ENCODE measurements around the gene UQCRC2.
A peak's percentile ranks its signal among the peaks of the same experiment; 100 is the strongest.
"Not testable (repeated sequence)": the region's sequence is repeated elsewhere in the genome, so short reads cannot be mapped to it uniquely, and the experiment has no call there.

UQCRC2 gene

DNA sequence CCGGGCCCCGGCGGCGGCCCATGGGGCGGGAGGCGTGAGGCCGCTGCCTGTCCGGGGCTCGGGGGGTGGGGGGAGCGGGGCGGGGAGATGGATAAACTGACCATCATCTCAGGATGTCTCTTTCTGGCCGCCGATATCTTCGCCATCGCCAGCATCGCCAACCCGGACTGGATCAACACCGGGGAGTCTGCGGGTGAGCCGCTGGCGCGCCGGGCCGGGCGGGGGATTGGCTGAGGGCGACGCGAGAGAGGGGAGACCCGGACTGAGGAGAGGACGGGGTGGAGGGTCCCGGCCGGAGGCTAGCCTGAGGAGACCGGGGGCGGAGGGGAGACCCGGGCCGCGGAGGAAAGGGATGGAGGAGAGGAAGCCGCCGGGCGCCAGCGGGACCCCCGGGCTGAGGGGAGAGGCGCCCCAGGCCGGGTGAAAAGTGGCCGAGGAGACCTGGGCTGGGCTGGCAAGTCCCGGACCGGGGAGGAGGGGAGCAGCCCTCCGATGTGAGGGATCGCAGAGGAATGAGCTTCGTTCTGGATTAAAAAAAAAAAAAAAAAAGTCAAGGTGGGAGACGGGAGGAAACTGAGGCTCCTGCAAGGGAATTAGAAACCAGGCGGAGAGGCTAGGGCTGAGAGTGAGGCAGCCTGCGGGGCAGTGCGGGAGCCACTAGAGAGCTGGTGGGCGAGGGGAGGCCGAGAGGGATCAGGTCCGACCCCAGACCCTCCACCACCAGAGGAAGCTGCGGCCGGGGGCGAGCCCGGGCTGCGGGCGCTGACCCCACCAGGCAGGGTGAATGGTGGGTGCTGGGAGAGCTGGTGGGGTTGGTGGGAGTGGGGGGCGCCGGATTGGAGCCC, 55.3 kb downstream of the UQCRC2 start:
- H3K27ac ChIP-seq (ENCODE audit: low read length), result no peak overlapping the region
- no peaks in the 10 kb centered on the region; the same call in 1 of the 2 replicates for H3K4me1 ChIP-seq (ENCODE audit: control insufficient read depth, insufficient read depth, low read length)
- no CpG with 5 or more reads among the region's 65 CpGs for WGBS (ENCODE audit: insufficient coverage, insufficient read length)
- peak overlapping the region; percentile 96 for H3K4me3 ChIP-seq (ENCODE audit: low read length)
- no peak for DNase-seq (ENCODE audit: low read depth, low spot score)
- H3K27me3 ChIP-seq (ENCODE audit: control insufficient read depth, insufficient read depth, low read length), result no peaks in the 10 kb centered on the region
- H3K36me3 ChIP-seq (ENCODE audit: control insufficient read depth, insufficient read depth, low read length), result no peaks in the 10 kb centered on the region
- no peaks in the 10 kb centered on the region for H3K9me3 ChIP-seq (ENCODE audit: control insufficient read depth, insufficient read depth, low read length)

DNA sequence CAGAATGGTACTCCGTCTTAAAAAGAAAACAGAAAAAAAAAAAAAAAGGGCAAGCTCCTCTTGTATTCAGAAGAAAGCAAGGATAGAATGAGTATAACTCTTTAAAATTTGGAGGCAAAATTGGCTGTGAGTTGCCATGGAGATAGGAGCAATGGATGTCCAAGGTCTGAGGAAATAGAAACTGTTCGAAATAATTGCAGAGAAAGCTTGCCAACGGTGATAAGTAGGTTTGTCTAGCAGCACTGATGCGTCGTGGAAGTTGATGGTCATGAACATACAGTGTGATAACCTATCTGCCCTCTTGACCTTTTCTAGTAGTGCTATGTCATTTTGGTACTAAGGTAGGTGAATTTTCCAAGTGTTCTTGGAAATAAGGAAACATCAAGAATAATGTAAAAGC, 57.7 kb downstream of the UQCRC2 start:
- Histone ChIP-seq H3K4me3 (ENCODE audit: low read length) (no peak overlapping the region), H3K27me3 (ENCODE audit: control insufficient read depth, insufficient read depth, low read length) (no peaks in the 10 kb centered on the region), H3K36me3 (ENCODE audit: control insufficient read depth, insufficient read depth, low read length) (no peaks in the 10 kb centered on the region), H3K27ac (ENCODE audit: low read length) (no peak overlapping the region), H3K4me1 (ENCODE audit: control insufficient read depth, insufficient read depth, low read length) (no peaks in the 10 kb centered on the region; the same call in 1 of the 2 replicates), H3K9me3 (ENCODE audit: control insufficient read depth, insufficient read depth, low read length) (no peaks in the 10 kb centered on the region)
- WGBS (ENCODE audit: insufficient coverage, insufficient read length), result no CpG with 5 or more reads among the region's 5 CpGs
- no peak for DNase-seq (ENCODE audit: low read depth, low spot score)

DNA sequence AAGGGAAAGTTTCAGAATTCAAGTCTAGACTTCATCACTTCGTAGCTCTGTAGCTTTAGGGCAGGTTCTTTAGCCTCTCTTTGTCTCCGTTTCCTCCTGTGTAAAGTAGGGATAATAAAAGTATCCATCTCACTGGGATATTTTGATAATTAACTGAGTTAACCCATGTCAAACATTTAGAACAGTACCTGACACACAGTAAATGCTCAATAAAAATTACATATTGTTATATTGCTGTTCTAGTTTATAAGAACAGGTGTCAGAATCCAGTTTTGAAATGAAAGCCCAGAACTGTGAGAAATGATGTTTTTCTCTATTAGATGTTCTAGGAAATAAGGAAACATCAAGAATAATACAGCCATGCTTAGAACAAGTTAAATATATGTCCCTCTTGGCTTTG, 59.1 kb downstream of the UQCRC2 start:
- no CpG with 5 or more reads among the region's 2 CpGs for WGBS (ENCODE audit: insufficient coverage, insufficient read length)
- no peaks in the 10 kb centered on the region for H3K27me3 ChIP-seq (ENCODE audit: control insufficient read depth, insufficient read depth, low read length)
- no peak for DNase-seq (ENCODE audit: low read depth, low spot score)
- H3K4me1 ChIP-seq (ENCODE audit: control insufficient read depth, insufficient read depth, low read length), result no peaks in the 10 kb centered on the region
- no peak overlapping the region for H3K4me3 ChIP-seq (ENCODE audit: low read length)
- H3K9me3 ChIP-seq (ENCODE audit: control insufficient read depth, insufficient read depth, low read length), result no peaks in the 10 kb centered on the region
- no peak overlapping the region for H3K27ac ChIP-seq (ENCODE audit: low read length)
- H3K36me3 ChIP-seq (ENCODE audit: control insufficient read depth, insufficient read depth, low read length), result no peaks in the 10 kb centered on the region

DNA sequence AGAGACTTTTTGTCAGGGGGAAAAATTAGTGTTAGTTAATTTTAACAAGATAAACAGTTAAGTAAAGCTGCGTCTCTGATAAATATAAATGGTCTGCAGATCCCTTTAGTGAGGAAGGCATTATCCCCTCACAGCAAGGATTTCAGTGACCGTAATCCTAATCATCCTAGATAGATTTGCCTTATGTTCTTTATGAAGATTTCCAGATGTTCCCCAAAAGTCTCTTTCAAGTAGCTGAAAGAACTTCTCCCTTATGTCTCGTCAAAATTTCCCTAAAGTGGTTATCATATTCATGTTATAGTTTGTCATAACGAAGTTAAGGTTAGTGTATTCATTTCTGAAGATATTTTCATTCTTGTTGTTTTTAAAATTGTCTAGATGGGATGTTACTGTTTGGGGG, 60.3 kb downstream of the UQCRC2 start:
- H3K36me3 ChIP-seq (ENCODE audit: control insufficient read depth, insufficient read depth, low read length), result no peaks in the 10 kb centered on the region
- H3K27ac ChIP-seq (ENCODE audit: low read length), result no peak overlapping the region
- H3K4me3 ChIP-seq (ENCODE audit: low read length), result no peak overlapping the region
- WGBS (ENCODE audit: insufficient coverage, insufficient read length), result no CpG with 5 or more reads among the region's 4 CpGs
- H3K9me3 ChIP-seq (ENCODE audit: control insufficient read depth, insufficient read depth, low read length), result no peaks in the 10 kb centered on the region
- H3K27me3 ChIP-seq (ENCODE audit: control insufficient read depth, insufficient read depth, low read length), result no peaks in the 10 kb centered on the region
- H3K4me1 ChIP-seq (ENCODE audit: control insufficient read depth, insufficient read depth, low read length), result no peaks in the 10 kb centered on the region
- DNase-seq (ENCODE audit: low read depth, low spot score), result no peak

DNA sequence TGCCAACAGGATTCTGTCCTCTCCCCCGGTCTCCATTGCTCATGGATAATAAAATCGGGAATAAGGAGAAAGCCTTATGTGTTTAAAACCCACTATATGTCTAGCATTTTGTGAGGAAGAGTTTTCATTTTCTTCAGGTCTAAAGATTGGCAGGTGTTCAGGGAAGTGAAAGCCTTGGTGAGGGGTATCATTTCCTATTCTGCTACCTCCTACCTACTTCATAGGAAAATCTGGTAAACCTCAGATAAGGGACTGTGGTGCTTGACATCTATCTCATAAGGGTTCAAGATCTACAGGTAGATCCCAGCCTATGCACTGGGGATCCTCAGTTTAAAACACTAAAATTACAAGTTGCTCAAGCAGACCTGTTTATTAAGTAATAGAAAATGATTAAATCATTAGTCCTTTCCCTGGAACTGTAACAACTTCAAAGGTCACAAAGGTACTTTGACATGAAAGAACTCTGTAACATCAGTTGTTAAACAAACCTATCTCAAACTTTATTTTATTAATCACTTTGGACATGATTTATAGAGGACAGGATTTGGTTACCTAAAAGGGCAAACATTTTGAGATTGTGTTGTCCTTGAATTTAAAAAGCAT, 61.2 kb downstream of the UQCRC2 start:
- Histone ChIP-seq H3K9me3 (ENCODE audit: control insufficient read depth, insufficient read depth, low read length) (no peaks in the 10 kb centered on the region), H3K27ac (ENCODE audit: low read length) (no peak overlapping the region), H3K4me3 (ENCODE audit: low read length) (no peak overlapping the region), H3K27me3 (ENCODE audit: control insufficient read depth, insufficient read depth, low read length) (no peaks in the 10 kb centered on the region), H3K4me1 (ENCODE audit: control insufficient read depth, insufficient read depth, low read length) (no peaks in the 10 kb centered on the region), H3K36me3 (ENCODE audit: control insufficient read depth, insufficient read depth, low read length) (no peaks in the 10 kb centered on the region)
- no CpG with 5 or more reads among the region's 2 CpGs for WGBS (ENCODE audit: insufficient coverage, insufficient read length)
- no peak for DNase-seq (ENCODE audit: low read depth, low spot score)

DNA sequence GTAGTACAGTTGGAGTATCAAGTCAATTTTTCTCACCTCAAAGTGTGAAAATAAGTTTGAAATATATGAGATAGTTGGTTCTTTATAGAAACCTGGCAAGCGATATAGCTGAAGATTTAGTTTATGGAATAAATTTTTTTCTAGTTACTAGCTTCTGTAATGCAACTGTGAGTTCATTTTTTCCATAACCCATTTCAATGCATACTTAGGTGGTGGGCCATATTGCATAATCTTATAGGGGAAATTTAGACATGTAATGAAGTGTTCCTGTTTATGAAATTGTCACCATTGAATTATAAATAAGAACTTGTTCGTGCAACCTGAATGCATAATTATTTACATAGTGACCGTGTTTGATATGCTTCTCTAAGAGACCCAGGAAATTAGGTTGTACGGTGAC, 63.8 kb downstream of the UQCRC2 start:
- H3K9me3 ChIP-seq (ENCODE audit: control insufficient read depth, insufficient read depth, low read length), result no peaks in the 10 kb centered on the region
- no peak overlapping the region for H3K4me3 ChIP-seq (ENCODE audit: low read length)
- no peaks in the 10 kb centered on the region for H3K27me3 ChIP-seq (ENCODE audit: control insufficient read depth, insufficient read depth, low read length)
- 100% methylated on average over 1 of the region's 4 CpGs for WGBS (ENCODE audit: insufficient coverage, insufficient read length)
- no peak for DNase-seq (ENCODE audit: low read depth, low spot score)
- no peaks in the 10 kb centered on the region for H3K4me1 ChIP-seq (ENCODE audit: control insufficient read depth, insufficient read depth, low read length)
- H3K27ac ChIP-seq (ENCODE audit: low read length), result no peak overlapping the region
- no peaks in the 10 kb centered on the region for H3K36me3 ChIP-seq (ENCODE audit: control insufficient read depth, insufficient read depth, low read length)

DNA sequence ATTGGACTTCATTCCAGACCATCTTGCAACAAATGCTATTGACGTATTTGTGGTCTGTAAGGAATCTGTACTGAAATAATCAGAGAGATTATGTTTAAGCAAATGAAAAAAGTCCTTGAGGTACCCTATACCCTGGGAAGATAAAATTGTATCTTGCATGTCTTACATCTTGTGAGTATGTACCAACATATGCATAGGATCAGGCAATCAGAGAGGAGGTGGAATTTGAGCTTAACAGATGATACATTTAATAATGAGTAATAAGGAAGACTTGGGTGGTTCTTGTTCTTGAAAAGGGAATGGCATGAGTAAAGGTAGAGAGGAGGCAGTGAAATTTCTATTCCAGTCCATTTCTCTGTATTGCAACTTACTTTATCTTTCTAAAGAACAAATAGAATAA, 65.4 kb downstream of the UQCRC2 start:
- no CpG with 5 or more reads among the region's 1 CpG for WGBS (ENCODE audit: insufficient coverage, insufficient read length)
- Histone ChIP-seq H3K4me1 (ENCODE audit: control insufficient read depth, insufficient read depth, low read length) (no peaks in the 10 kb centered on the region), H3K27ac (ENCODE audit: low read length) (no peak overlapping the region), H3K9me3 (ENCODE audit: control insufficient read depth, insufficient read depth, low read length) (no peaks in the 10 kb centered on the region), H3K27me3 (ENCODE audit: control insufficient read depth, insufficient read depth, low read length) (no peaks in the 10 kb centered on the region), H3K4me3 (ENCODE audit: low read length) (no peak overlapping the region), H3K36me3 (ENCODE audit: control insufficient read depth, insufficient read depth, low read length) (no peaks in the 10 kb centered on the region)
- DNase-seq (ENCODE audit: low read depth, low spot score), result no peak

DNA sequence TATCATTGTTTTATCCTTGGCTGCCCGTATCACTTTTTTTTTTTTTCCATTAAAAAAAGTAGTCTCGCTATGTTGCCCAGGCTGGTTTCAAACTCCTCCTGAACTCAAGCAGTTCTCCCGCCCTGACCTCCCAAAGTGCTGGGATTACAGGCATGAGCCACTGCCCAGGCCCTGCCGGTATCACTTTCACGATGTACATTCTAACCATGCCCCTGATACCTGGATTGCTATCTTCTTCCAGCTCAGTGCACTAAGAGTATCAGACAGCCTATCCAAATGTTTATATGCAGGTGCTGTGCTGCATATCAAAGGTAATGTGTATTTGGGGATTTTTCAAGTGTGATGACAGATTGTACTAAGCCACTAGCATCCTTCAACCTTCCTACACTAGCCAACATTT, 69.0 kb downstream of the UQCRC2 start:
- no peaks in the 10 kb centered on the region for H3K4me1 ChIP-seq (ENCODE audit: control insufficient read depth, insufficient read depth, low read length)
- H3K9me3 ChIP-seq (ENCODE audit: control insufficient read depth, insufficient read depth, low read length), result no peaks in the 10 kb centered on the region
- no peak overlapping the region for H3K27ac ChIP-seq (ENCODE audit: low read length)
- H3K4me3 ChIP-seq (ENCODE audit: low read length), result no peak overlapping the region
- H3K27me3 ChIP-seq (ENCODE audit: control insufficient read depth, insufficient read depth, low read length), result no peaks in the 10 kb centered on the region
- no peaks in the 10 kb centered on the region for H3K36me3 ChIP-seq (ENCODE audit: control insufficient read depth, insufficient read depth, low read length)
- WGBS (ENCODE audit: insufficient coverage, insufficient read length), result no CpG with 5 or more reads among the region's 5 CpGs
- no peak for DNase-seq (ENCODE audit: low read depth, low spot score)

DNA sequence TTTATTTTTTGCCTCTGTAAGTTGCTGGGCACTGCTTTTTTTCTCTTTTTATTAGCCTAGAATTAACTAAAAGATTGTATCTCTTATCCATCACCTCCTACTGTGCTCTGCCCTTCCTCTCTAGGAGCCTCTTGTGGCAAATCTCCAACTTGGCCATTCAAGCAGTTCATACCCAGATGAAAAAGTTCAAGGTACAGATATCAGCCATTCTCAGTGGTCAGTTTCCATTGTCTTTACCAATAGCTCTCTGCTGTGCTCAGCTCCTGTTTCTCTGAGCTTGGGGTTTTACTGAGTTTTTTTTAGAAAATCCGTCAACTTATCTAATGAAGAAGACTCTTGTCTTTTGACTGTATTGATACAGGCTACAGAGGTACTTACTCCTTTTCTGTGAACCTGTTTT, 70.3 kb downstream of the UQCRC2 start:
- no peaks in the 10 kb centered on the region for H3K9me3 ChIP-seq (ENCODE audit: control insufficient read depth, insufficient read depth, low read length)
- H3K36me3 ChIP-seq (ENCODE audit: control insufficient read depth, insufficient read depth, low read length), result no peaks in the 10 kb centered on the region
- no peak overlapping the region for H3K4me3 ChIP-seq (ENCODE audit: low read length)
- no peak overlapping the region for H3K27ac ChIP-seq (ENCODE audit: low read length)
- WGBS (ENCODE audit: insufficient coverage, insufficient read length), result no CpG with 5 or more reads among the region's 1 CpG
- no peak for DNase-seq (ENCODE audit: low read depth, low spot score)
- H3K4me1 ChIP-seq (ENCODE audit: control insufficient read depth, insufficient read depth, low read length), result no peaks in the 10 kb centered on the region
- H3K27me3 ChIP-seq (ENCODE audit: control insufficient read depth, insufficient read depth, low read length), result no peaks in the 10 kb centered on the region

DNA sequence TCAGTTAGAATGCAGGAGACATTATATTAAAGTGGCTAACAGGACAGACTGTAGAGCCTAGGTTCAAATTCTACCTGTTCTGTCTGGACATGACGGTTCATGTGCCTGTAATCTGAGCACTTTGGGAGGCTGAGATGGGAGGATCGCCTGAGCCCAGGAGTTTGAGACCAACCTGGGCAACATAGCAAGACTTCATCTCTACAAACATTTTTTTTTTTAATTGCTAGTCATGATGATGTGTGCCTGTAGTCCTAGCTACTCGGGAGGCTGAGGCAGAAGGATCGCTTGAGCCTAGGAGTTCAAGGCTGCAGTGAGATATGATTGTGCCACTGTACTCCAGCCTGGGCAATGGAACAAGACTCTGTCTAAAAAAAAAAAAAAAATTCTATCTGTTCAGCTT, 71.6 kb downstream of the UQCRC2 start:
- not testable (repeated sequence) for H3K4me1 ChIP-seq (ENCODE audit: control insufficient read depth, insufficient read depth, low read length)

DNA sequence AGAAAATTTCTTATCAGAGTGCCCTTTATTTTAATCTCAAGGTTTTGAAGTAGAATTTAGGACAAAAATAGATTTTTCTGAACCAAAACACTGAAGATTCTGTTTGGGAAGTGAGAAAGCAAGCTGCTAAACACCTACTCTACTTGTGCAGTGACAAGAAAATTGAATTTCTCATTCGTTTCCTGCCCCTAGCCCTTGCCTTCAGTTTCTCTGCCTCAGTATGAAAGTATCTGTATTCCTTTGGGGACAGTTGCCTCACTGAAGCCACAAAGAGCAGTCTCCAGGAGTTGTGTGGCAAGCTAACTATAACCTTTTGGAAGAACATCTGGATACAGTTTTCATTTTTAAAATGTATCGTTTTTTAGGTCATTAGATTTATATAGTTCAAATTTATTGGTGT, 74.5 kb downstream of the UQCRC2 start:
- Histone ChIP-seq H3K27ac (ENCODE audit: low read length) (no peak overlapping the region), H3K4me3 (ENCODE audit: low read length) (no peak overlapping the region), H3K9me3 (ENCODE audit: control insufficient read depth, insufficient read depth, low read length) (no peaks in the 10 kb centered on the region), H3K36me3 (ENCODE audit: control insufficient read depth, insufficient read depth, low read length) (no peaks in the 10 kb centered on the region), H3K27me3 (ENCODE audit: control insufficient read depth, insufficient read depth, low read length) (no peaks in the 10 kb centered on the region), H3K4me1 (ENCODE audit: control insufficient read depth, insufficient read depth, low read length) (no peaks in the 10 kb centered on the region)
- DNase-seq (ENCODE audit: low read depth, low spot score), result no peak
- no CpG with 5 or more reads among the region's 2 CpGs for WGBS (ENCODE audit: insufficient coverage, insufficient read length)

More for the DNA sequence above, 71.6 kb downstream of the UQCRC2 start:
- not testable (repeated sequence) for H3K4me3 ChIP-seq (ENCODE audit: low read length); H3K36me3 ChIP-seq (ENCODE audit: control insufficient read depth, insufficient read depth, low read length); H3K27ac ChIP-seq (ENCODE audit: low read length); H3K27me3 ChIP-seq (ENCODE audit: control insufficient read depth, insufficient read depth, low read length); DNase-seq (ENCODE audit: low read depth, low spot score); H3K9me3 ChIP-seq (ENCODE audit: control insufficient read depth, insufficient read depth, low read length)
- no CpG with 5 or more reads among the region's 4 CpGs for WGBS (ENCODE audit: insufficient coverage, insufficient read length)
